Measurements from ENCODE around the gene IPO5.
A peak's percentile ranks its signal among the peaks of the same experiment; 100 is the strongest.
"Not testable (repeated sequence)": the region's sequence is repeated elsewhere in the genome, so short reads cannot be mapped to it uniquely, and the experiment has no call there.

IPO5 gene

DNA sequence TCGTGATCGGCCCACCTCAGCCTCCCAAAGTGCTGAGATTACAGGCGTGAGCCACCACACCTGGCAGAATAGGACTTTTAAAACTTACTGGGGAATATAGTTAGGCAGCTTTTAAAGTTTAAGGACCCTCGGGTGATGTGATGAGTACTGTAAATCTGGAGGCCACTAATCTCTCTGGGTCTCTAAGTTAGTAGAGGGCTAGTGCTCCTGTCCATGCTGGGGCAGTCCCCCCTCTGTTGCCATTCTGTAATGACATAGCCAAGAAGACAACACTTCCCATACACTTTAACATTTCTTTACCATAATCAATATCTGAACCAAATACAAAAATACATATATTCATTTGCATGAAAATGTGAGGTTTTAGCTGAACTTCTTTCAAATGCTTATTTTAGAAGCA lies 65.7 kb downstream of the IPO5 start:
- no peak for DNase-seq

DNA sequence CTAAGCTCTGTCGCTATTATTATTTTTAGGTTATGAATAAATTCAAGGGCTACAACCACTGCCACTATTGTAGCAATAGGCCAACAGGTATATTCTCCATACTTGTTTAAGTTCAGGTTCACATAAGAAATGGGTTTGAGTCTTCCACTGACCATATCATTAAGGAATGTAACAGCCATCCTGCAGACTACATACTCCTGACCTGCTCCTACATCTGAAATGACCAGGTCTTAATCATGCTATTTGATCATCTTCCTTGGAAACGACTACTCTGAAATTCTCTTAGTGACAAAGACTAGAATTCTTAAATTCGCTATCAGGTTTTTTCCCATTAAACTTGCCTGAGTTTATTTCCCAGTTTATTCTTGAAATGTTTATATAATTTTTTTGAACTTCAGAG lies 66.8 kb downstream of the IPO5 start:
- DNase-seq: no peak

DNA sequence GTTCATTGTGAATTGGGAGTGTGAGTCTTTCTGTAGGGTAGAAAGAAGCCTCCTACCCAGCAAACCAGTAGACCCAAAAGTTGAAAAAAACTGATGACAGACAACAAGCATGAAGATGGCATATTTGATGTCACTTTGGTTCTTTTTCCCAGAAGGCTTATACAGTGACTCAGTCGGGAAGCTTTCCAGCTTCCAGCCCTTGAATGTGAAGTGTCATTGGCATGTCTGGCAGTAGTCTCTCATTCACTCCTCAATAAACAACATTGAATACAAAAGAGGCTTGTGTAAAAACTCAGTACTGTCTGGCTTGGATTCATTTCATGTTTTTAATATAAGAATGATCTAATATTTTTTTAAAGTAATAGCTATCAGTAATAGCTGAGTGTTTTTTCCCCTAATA lies 68.7 kb downstream of the IPO5 start:
- DNase-seq: no peak

GRCh38 chr13:98025480-98026025 lies 72.1 kb downstream of the IPO5 start:
- DNase-seq: no peak

GRCh38 chr13:98026457-98026857 lies 73.0 kb downstream of the IPO5 start:
- DNase-seq: no peak

GRCh38 chr13:98032168-98032567 lies 78.7 kb downstream of the IPO5 start:
- DNase-seq: no peak

GRCh38 chr13:98033277-98034247 lies 80.1 kb downstream of the IPO5 start:
- DNase-seq: peak; percentile 33

GRCh38 chr13:98035373-98035772 lies 81.9 kb downstream of the IPO5 start:
- DNase-seq: no peak

GRCh38 chr13:98036564-98037302 lies 83.3 kb downstream of the IPO5 start:
- DNase-seq: not testable (repeated sequence)

- no peak for DNase-seq
These were observed 85.8 kb downstream of the IPO5 start for GRCh38 chr13:98039261-98039660.

DNA sequence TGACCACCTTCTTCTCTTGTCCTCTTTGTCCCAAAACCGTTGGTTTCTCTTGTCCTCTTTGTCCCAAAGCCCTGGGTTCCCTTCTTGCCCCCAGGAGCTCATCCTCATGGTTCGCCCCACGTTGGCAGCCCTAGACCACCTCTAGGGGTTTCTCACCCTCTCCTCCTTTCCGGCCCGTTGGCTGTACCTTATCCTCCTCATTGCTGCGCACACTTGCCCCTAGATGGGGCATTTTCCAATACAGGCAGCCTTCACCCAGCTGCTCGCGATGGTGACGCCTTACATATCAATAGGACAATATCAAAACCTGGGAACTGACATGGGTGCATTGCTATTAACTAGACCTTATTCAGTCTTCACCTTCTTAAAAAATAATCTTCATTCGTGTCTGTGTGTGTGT lies 86.5 kb downstream of the IPO5 start:
- no peak for DNase-seq

DNA sequence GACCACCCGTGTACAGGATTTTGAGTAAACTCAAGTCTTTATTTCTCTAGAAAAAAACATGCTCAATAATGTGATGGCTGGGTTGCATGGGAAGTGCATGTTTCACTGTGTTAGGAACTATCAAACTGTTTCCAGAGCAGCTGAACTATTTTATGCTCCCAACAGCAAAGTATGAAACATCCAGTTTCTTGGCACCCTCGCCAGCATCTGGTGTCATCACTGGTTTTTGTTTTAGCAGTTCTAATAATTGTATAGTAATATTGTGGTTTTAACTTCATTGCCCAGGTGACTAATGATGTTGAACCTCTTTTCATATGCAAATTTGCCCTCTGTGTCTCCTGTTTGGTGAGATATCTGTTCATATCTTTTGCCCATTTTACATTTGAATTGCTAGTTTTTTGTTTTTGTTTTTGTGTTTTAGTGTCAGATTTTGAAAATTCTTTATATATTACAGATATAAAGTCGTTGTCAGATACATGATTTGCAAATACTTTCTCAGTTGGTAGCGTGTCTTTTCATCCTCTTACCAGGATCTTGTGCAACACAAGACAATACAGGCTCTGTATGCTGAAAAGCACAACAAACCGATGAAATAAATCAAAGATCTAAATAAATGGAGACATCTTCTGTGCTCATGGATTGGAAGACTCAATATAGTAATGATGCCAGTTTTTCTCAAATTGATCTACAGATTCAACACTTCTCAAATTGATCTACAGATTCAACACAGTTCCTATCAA lies 87.8 kb downstream of the IPO5 start:
- DNase-seq: no peak

DNA sequence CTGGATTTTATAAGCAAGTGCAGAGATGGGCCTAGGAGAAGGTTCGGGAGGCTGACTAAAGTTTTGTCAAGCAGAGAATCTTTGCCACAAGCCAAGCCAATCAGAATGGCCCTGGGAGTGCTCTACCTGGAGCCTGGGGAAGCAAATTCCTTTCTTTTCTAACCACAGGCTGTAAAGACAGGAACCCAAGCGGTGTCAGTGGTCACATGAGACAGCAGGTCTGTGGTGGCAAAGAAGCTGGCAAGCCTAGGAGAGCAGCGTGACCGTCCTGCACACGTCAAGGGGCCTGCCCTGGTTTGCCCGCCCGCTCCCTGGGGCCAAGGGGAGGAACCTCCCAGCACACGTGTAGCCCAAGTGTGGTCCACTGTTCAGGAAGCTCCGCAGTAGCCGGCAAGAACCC lies 90.8 kb downstream of the IPO5 start:
- DNase-seq: no peak

GRCh38 chr13:98047785-98048184 lies 94.3 kb downstream of the IPO5 start:
- DNase-seq: not testable (repeated sequence)

- DNase-seq: no peak
These were observed 94.8 kb downstream of the IPO5 start for GRCh38 chr13:98048265-98048664.

GRCh38 chr13:98050041-98050466 lies 96.6 kb downstream of the IPO5 start:
- no peak for DNase-seq

DNA sequence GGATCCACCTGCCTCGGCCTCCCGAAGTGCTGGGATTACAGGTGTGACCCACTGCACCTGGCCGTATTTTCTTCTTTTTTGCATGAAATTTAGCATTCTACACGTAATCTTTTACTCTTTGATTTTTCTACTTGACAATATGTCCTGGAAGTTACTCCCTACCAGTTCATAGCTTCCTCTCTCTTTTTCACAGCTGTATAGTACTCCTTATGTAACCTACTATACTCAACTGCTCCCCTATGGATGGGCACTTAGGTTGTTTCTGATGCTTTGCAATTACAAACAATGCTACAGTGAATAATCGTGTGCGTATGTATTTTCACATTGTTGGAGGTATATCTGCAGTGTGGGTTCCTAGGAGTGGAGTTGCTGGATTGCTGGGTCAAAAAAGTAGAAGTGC lies 98.9 kb downstream of the IPO5 start:
- no peak for DNase-seq

- no peak for DNase-seq
These were observed 100.8 kb downstream of the IPO5 start for GRCh38 chr13:98054301-98054700.

DNA sequence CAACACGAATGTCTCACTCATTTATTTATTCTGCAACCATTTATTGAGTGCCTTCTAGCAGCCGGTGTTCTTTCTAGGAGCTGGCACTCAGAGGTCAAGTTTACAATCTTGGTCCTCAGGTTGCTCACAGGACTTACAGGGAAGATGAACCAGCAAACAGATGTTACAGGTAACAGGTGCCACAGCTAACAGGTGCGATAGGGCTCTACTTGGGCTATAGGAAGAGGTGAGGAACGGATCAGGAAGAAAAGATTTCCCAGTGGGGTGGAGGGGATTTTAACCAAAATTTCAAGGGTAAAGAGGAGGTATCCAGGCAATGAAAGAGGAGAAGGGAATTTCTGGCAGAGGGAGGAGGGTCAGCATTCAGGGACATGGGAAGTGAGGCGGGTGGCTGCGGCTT lies 102.1 kb downstream of the IPO5 start:
- DNase-seq: no peak

DNA sequence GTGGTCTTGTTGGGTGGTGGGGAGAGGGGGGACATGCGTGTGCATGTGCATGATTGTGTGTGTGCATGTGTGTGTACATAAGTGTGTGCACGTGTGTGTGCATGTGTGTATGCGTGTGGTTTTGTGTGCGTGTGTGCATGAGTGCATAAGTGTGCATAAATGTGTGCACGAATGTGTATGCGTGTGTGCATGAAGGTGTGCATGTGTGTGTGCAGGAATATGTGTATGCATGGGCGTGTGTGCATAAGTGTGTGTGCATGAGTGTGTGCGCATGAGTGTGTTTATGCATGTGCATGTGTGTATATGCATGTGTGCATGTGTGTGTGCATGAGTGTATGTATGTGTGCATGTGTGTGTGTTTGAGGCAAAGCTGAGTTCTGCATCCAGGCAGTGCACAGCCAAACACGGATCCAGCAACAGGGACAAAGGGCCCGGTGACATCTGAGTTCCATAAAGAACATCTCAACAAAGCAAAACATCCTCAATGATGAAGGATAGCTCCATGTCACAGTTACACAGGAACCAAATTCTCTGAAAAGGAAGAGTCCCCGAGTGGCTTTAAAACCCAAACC lies 103.5 kb downstream of the IPO5 start:
- DNase-seq: no peak

DNA sequence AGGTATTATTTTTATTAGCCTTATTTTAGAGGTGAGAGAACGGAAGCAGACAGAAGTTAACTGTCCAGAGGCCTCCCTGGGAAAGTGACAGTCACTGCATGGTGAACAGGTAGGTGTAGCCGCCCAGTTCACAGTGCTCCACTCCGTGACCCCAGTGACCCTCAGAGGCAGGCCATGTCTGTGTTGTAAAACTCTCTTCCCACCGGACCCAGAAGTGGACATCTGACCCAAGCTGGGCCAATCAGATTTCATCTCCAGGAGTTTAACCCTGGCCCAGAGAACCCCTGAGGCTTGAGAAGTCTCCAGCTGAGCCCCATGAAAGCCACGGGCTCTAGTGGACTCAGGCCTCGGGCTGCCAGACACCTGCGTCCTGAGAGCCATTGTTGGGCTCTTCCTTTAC lies 105.8 kb downstream of the IPO5 start:
- DNase-seq: no peak

DNA sequence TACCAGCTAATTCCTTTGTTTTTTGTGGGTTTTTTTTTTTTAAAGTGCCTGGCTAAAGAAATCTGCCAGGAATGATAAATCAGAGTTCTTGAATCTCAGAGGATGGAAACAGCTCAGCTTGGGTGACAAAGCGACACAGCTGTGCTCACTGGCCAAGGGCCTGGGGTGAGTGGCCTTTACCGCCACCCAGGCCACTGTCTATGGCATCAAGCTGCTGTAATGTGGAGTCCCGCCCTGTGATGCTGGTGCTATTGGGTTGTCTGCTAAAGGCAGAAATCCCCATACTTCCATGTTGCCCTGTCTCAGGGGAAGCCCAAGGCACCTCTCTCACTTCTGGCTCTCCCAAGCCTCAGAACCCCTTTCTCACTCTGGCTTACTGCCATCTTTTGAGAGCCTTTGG lies 106.8 kb downstream of the IPO5 start:
- DNase-seq: no peak

DNA sequence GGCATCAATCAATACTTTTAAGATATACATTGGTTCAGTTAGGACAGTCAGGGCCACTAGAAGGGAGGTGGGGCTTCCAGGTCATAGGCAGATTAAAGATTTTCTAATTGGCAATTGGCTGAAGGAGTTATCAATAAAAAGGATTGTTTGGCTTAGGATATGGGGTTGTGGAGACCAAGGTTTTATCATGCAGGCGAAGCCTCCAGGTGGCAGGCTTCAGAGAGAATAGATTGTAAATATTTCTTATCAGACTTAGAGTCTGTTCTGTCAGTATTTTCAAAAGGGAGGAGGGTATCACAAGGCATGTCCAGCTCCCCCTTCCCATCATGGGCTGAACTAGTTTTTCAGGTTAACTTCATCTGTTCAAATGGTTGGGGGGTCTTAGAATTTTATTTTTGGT lies 112.0 kb downstream of the IPO5 start:
- no peak for DNase-seq
